ENCODE results near the gene CYTH3.

DNA sequence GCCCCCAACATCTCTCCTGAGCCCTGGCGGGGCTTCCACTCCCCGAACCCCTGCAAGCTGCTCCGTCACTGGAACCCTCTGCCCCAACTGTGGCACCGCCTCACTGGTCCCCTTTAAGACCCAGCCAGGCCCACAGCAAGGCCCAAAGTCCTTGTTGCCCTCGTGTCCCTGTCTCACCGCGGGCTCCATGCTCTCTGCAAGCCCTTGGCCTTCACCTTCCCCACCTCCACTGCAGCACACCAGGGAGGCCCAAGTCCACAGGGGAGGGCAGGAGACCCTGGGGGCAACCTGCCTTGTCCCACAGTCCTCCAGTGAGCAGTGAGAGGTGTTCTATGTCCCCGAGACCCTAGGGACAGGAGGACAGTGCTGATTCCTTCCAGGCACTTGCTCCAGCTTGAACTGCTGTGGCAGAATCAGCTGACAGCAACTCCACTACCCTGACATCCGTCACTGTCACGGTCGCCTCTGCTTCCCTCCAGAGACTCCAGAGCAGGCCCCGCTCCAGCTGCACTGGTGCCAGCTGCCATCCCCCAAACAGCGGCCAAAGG lies 105.3 kb downstream of the CYTH3 start:
- no peak for TF ChIP-seq NFIX (CRISPR knock-in tag; IDR thresholded peaks at IDR 0.05; ENCODE audit: low read depth)
- no peak for TF ChIP-seq HMG20B (CRISPR knock-in tag; IDR thresholded peaks at IDR 0.05)
- no peak for TF ChIP-seq POLR2A (conservative IDR thresholded peaks at IDR 0.05)
- no peak for TF ChIP-seq CC2D1A (IDR thresholded peaks at IDR 0.05)
- TF ChIP-seq, protein P1, sequence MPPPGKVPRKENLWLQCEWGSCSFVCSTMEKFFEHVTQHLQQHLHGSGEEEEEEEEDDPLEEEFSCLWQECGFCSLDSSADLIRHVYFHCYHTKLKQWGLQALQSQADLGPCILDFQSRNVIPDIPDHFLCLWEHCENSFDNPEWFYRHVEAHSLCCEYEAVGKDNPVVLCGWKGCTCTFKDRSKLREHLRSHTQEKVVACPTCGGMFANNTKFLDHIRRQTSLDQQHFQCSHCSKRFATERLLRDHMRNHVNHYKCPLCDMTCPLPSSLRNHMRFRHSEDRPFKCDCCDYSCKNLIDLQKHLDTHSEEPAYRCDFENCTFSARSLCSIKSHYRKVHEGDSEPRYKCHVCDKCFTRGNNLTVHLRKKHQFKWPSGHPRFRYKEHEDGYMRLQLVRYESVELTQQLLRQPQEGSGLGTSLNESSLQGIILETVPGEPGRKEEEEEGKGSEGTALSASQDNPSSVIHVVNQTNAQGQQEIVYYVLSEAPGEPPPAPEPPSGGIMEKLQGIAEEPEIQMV (tag; conservative IDR thresholded peaks at IDR 0.05; ENCODE audit: low read depth) = no peak

Measured in K562 (cell line).